IMR-90 (cell line): ENCODE measurements around the gene CYP11A1. TPM values are rescaled to one million over a fixed set of nuclear protein-coding genes. Genes with fewer than 3 reads are reported as not detected.

Experiments
- ATAC-seq: fragments of 200-7000 bp; cut with Tn5 transposase; 2 replicates; pipeline ENCODE4 v1.9.1; 2020; ENCODE audit warnings: low read depth, mild to moderate bottlenecking, moderate library complexity
- BruUV-seq: library from RNA; stranded (reverse); fragments of 400-500 nt; replicated peaks from 2 replicates; lab custom pipeline; 2021; lab: Mats Ljungman, UMichigan
- CTCF ChIA-PET: fragments of 300-600 bp; formaldehyde crosslinking; extraction: SDS; loops from one replicate; lab custom pipeline; 2021; ENCODE audit warnings: antibody characterized with exemption; lab: Yijun Ruan, JAX
- POLR2A ChIA-PET: fragments of 300-600 bp; sonication (Branson Sonifier 250); formaldehyde crosslinking; loops from one replicate; lab custom pipeline; 2022; ENCODE audit warnings: antibody characterized with exemption; ENCODE audit not compliant: unreplicated experiment; lab: Charles Lee
- DNase-seq: peaks from one replicate; pipeline ENCODE4 v3.0.0; 2013
- H2AFZ ChIP-seq: replicated peaks from 2 replicates; pipeline ENCODE3; 2013; ENCODE audit warnings: low read length, mild to moderate bottlenecking; ENCODE audit not compliant: poor library complexity
- H2AK5ac ChIP-seq: 2 replicates; pipeline ENCODE4 v1.6.1; 2013; ENCODE audit warnings: low read depth, low read length, inconsistent platforms
- H2AK9ac ChIP-seq: replicated peaks from 2 replicates; pipeline ENCODE3; 2013; ENCODE audit warnings: mild to moderate bottlenecking, low read depth, low read length, moderate library complexity; ENCODE audit not compliant: poor library complexity
- H2BK120ac ChIP-seq: 2 replicates; pipeline ENCODE4 v1.6.1; 2013; ENCODE audit warnings: low read depth, low read length, inconsistent platforms
- H2BK15ac ChIP-seq: 3 replicates; pipeline ENCODE4 v1.6.1; 2013; ENCODE audit warnings: low read depth, low read length, inconsistent platforms
- H2BK20ac ChIP-seq: 2 replicates; pipeline ENCODE4 v1.6.1; 2013; ENCODE audit warnings: low read depth, mild to moderate bottlenecking, inconsistent platforms, low read length, moderate library complexity
- H2BK5ac ChIP-seq: 2 replicates; pipeline ENCODE4 v1.6.1; 2013; ENCODE audit warnings: mild to moderate bottlenecking, low read depth, low read length, inconsistent platforms; ENCODE audit not compliant: poor library complexity, severe bottlenecking
- H3K14ac ChIP-seq: replicated peaks from 2 replicates; pipeline ENCODE4 v1.6.1; 2013; ENCODE audit warnings: low read depth, low read length, inconsistent platforms
- H3K18ac ChIP-seq: 2 replicates; pipeline ENCODE4 v1.6.1; 2013; ENCODE audit warnings: low read depth, low read length, control low read depth
- H3K23ac ChIP-seq: 2 replicates; pipeline ENCODE4 v1.6.1; 2013; ENCODE audit warnings: low read depth, low read length, inconsistent platforms
- H3K27ac ChIP-seq: 2 replicates; pipeline ENCODE4 v1.5.1; 2013; ENCODE audit warnings: mild to moderate bottlenecking, control low read depth, low read length; ENCODE audit not compliant: insufficient read depth
- H3K27me3 ChIP-seq: 2 replicates; pipeline ENCODE4 v1.6.1; 2013; ENCODE audit warnings: low read length; ENCODE audit not compliant: control insufficient read depth, insufficient read depth
- H3K36me3 ChIP-seq: 2 replicates; pipeline ENCODE4 v1.6.1; 2013; ENCODE audit warnings: low read length, mixed read lengths; ENCODE audit not compliant: control insufficient read depth, insufficient read depth
- H3K4ac ChIP-seq: 2 replicates; pipeline ENCODE4 v1.6.1; 2013; ENCODE audit warnings: low read depth, low read length, inconsistent platforms
- H3K4me1 ChIP-seq: 2 replicates; pipeline ENCODE4 v1.6.1; 2013; ENCODE audit warnings: low read length, mixed read lengths; ENCODE audit not compliant: control insufficient read depth, insufficient read depth
- H3K4me2 ChIP-seq: 2 replicates; pipeline ENCODE4 v1.6.1; 2013; ENCODE audit warnings: low read depth, mild to moderate bottlenecking, control low read depth, low read length, moderate library complexity
- H3K4me3 ChIP-seq: 2 replicates; pipeline ENCODE4 v1.5.1; 2013; ENCODE audit warnings: low read depth, mild to moderate bottlenecking, control low read depth, low read length, moderate library complexity; ENCODE audit not compliant: insufficient read depth
- H3K56ac ChIP-seq: 2 replicates; pipeline ENCODE4 v1.6.1; 2013; ENCODE audit warnings: low read length, inconsistent platforms; ENCODE audit not compliant: insufficient read depth; ENCODE audit errors: extremely low read depth
- H3K79me1 ChIP-seq, 2 experiments: 2 replicates each; pipeline ENCODE4 v1.6.1; 2013; ENCODE audit warnings: low read length in 2 of 2, inconsistent platforms in 1 of 2, low read depth in 1 of 2
- H3K9ac ChIP-seq: 2 replicates; pipeline ENCODE4 v1.6.1; 2013; ENCODE audit warnings: low read depth, low read length, control low read depth
- H3K9me1 ChIP-seq: 2 replicates; pipeline ENCODE4 v1.6.1; 2013; ENCODE audit warnings: low read length, inconsistent platforms; ENCODE audit not compliant: insufficient read depth
- H3K9me3 ChIP-seq: 2 replicates; pipeline ENCODE4 v1.6.1; 2013; ENCODE audit warnings: low read length; ENCODE audit not compliant: control insufficient read depth, insufficient read depth
- H4K20me1 ChIP-seq: 2 replicates; pipeline ENCODE4 v1.6.1; 2013; ENCODE audit warnings: low read length, inconsistent platforms; ENCODE audit not compliant: insufficient read depth
- H4K5ac ChIP-seq: 2 replicates; pipeline ENCODE4 v1.6.1; 2013; ENCODE audit warnings: mild to moderate bottlenecking, low read depth, low read length, control low read depth
- H4K8ac ChIP-seq, 2 experiments: 2 replicates each; pipeline ENCODE4 v1.6.1; 2013; ENCODE audit warnings: low read depth in 2 of 2, low read length in 2 of 2, control low read depth in 1 of 2, inconsistent platforms in 1 of 2
- H4K91ac ChIP-seq: 2 replicates; pipeline ENCODE4 v1.6.1; 2013; ENCODE audit warnings: low read depth, low read length, inconsistent platforms; ENCODE audit not compliant: insufficient read depth
- BHLHE40 ChIP-seq: fragments of 150-350 bp; IDR thresholded peaks from 2 replicates; pipeline ENCODE4 v1.6.1; 2016; ENCODE audit warnings: mild to moderate bottlenecking, low read depth, low read length
- CEBPB ChIP-seq: IDR thresholded peaks from 2 replicates; pipeline ENCODE4 v1.6.1; 2012; ENCODE audit warnings: low read depth, low read length, improper control_type of control experiment
- CHD1 ChIP-seq: IDR thresholded peaks from 2 replicates; pipeline ENCODE4 v1.6.1; 2012; ENCODE audit warnings: low read depth, low read length, improper control_type of control experiment
- ELK1 ChIP-seq: fragments of 150-350 bp; IDR thresholded peaks from 2 replicates; pipeline ENCODE4 v1.6.1; 2016; ENCODE audit warnings: low read depth, mild to moderate bottlenecking, low read length, moderate library complexity, borderline replicate concordance
- FOS ChIP-seq: fragments of 150-350 bp; IDR thresholded peaks from 2 replicates; pipeline ENCODE4 v1.6.1; 2016; ENCODE audit warnings: low read depth, low read length
- MAFK ChIP-seq: IDR thresholded peaks from 2 replicates; pipeline ENCODE4 v1.6.1; 2012; ENCODE audit warnings: low read depth, low read length, improper control_type of control experiment
- MAZ ChIP-seq: IDR thresholded peaks from 2 replicates; pipeline ENCODE4 v1.6.1; 2012; ENCODE audit warnings: low read depth, mild to moderate bottlenecking, low read length, improper control_type of control experiment, moderate library complexity, borderline replicate concordance
- MXI1 ChIP-seq: IDR thresholded peaks from 2 replicates; pipeline ENCODE4 v1.6.1; 2012; ENCODE audit warnings: low read depth, mild to moderate bottlenecking, low read length, moderate library complexity, borderline replicate concordance
- NFE2L2 ChIP-seq: fragments of 150-350 bp; IDR thresholded peaks from 2 replicates; pipeline ENCODE4 v1.6.1; 2016; ENCODE audit warnings: low read depth, mild to moderate bottlenecking, low read length
- POLR2A ChIP-seq: IDR thresholded peaks from 2 replicates; pipeline ENCODE4 v1.6.1; 2012; ENCODE audit warnings: mild to moderate bottlenecking, low read depth, low read length
- RAD21 ChIP-seq: IDR thresholded peaks from 2 replicates; pipeline ENCODE4 v1.6.1; 2012; ENCODE audit warnings: low read length, improper control_type of control experiment
- RCOR1 ChIP-seq: IDR thresholded peaks from 2 replicates; pipeline ENCODE4 v1.6.1; 2012; ENCODE audit warnings: mild to moderate bottlenecking, low read length, improper control_type of control experiment; ENCODE audit not compliant: insufficient replicate concordance
- RFX5 ChIP-seq: IDR thresholded peaks from 2 replicates; pipeline ENCODE4 v1.8.0; 2012; ENCODE audit warnings: low read depth, mild to moderate bottlenecking, low read length, moderate library complexity
- SMC3 ChIP-seq: fragments of 150-350 bp; IDR thresholded peaks from 2 replicates; pipeline ENCODE4 v1.6.1; 2016; ENCODE audit warnings: low read depth, mild to moderate bottlenecking, antibody characterized with exemption, low read length, moderate library complexity
- WGBS, 2 experiments: methylation state at CpG; one replicate each; pipeline versions ENCODE4 v1.1.5 to v1.1.7; 2013; ENCODE audit warnings: missing lambda C conversion rate in 2 of 2; ENCODE audit not compliant: insufficient read length in 1 of 2; ENCODE audit errors: extremely low coverage in 2 of 2; 5-methylcytosine and 5-hydroxymethylcytosine counted together
- dilution Hi-C: fragments of 300-500 bp; cut with HindIII; formaldehyde crosslinking; loops from one replicate; pipeline ENCODE4 v1.14.3; 2018; ENCODE audit warnings: low sequenced_read_pairs; ENCODE audit not compliant: unreplicated experiment
- in situ Hi-C: fragments of 300-500 bp; cut with MboI; formaldehyde crosslinking; loops from 3 replicates; pipeline ENCODE4 v1.14.3; 2019; ENCODE audit warnings: low sequenced_read_pairs, inconsistent platforms, mixed read lengths
- intact Hi-C: fragments of 100-400 bp; cut with micrococcal nuclease; formaldehyde crosslinking; loops from 2 replicates; pipeline ENCODE4 v1.10.0; 2022
- polyA plus RNA-seq, 3 experiments: library from polyadenylated mRNA; depleted of rRNA; stranded (reverse); fragments of >200 nt; gene quantifications; 2 replicates each; pipeline ENCODE4 v1.2.3, GENCODE V29; 2012; ENCODE audit warnings: low replicate concordance in 1 of 3
- total RNA-seq: library from RNA; depleted of rRNA; stranded (reverse); fragments of >200 nt; gene quantifications from 2 replicates; pipeline ENCODE4 v1.2.3, GENCODE V29; 2012
- TF ChIP-seq, protein P1 (sequence below): fragments of 150-350 bp; IDR thresholded peaks from 2 replicates; pipeline ENCODE4 v1.6.1; 2017; ENCODE audit warnings: mild to moderate bottlenecking, antibody characterized with exemption, low read length, low read depth
- TF ChIP-seq, protein P2 (sequence below): conservative IDR thresholded peaks from 2 replicates; pipeline ENCODE4 v1.5.1; 2012; ENCODE audit warnings: mild to moderate bottlenecking, low read depth, low read length, improper control_type of control experiment

CYP11A1 gene
- total and polyA plus RNA-seq, 2 of the 4 experiments (the other 2 are of a cell fraction): 0.18 to 0.50 TPM

GRCh38 chr15:74295800-74296199 is 71.6 kb downstream of the CYP11A1 start:
- Histone ChIP-seq H4K91ac (no peak overlapping the region), H2BK15ac (no peak overlapping the region), H3K4me2 (no peak overlapping the region), H2BK5ac (no peak overlapping the region), H3K9me3 (no peaks in the 10 kb centered on the region), H3K4me1 (no peaks in the 10 kb centered on the region), H3K36me3 (no peaks in the 10 kb centered on the region), H2AK9ac (no peak overlapping the region), H3K4me3 (no peak overlapping the region), H3K14ac (no peak overlapping the region), H4K5ac (no peak overlapping the region), H3K79me1 (no peaks in the 10 kb centered on the region), H3K9me1 (no peaks in the 10 kb centered on the region), H3K56ac (no peak overlapping the region), H3K9ac (no peak overlapping the region), H3K23ac (no peak overlapping the region), H3K27ac (no peak overlapping the region), H2BK20ac (no peak overlapping the region), H2BK120ac (no peak overlapping the region), H4K20me1 (no peaks in the 10 kb centered on the region; the same call in 1 of the 2 replicates), H3K18ac (no peak overlapping the region), H2AFZ (no peak overlapping the region), H3K27me3 (peaks cover 45% of the 10 kb centered on the region), H3K4ac (no peak overlapping the region), H2AK5ac (no peak overlapping the region), H4K8ac (no peak overlapping the region)
- dilution Hi-C loops: no loop called here
- ChIA-PET POLR2A (no interaction called here), CTCF (no interaction called here)
- WGBS, 2 experiments: no CpG with 5 or more reads among the region's 6 CpGs
- ATAC-seq: no peak
- in situ Hi-C loops: no loop called here
- no peak for DNase-seq
- TF ChIP-seq BHLHE40: no peak
- no peak for TF ChIP-seq RCOR1
- TF ChIP-seq NFE2L2: no peak
- TF ChIP-seq, protein P1, sequence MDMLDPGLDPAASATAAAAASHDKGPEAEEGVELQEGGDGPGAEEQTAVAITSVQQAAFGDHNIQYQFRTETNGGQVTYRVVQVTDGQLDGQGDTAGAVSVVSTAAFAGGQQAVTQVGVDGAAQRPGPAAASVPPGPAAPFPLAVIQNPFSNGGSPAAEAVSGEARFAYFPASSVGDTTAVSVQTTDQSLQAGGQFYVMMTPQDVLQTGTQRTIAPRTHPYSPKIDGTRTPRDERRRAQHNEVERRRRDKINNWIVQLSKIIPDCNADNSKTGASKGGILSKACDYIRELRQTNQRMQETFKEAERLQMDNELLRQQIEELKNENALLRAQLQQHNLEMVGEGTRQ: no peak
- no peak for TF ChIP-seq MXI1
- TF ChIP-seq SMC3: no peak
- no peak for TF ChIP-seq CHD1
- no peak for TF ChIP-seq FOS
- TF ChIP-seq MAFK: no peak
- TF ChIP-seq, protein P2, sequence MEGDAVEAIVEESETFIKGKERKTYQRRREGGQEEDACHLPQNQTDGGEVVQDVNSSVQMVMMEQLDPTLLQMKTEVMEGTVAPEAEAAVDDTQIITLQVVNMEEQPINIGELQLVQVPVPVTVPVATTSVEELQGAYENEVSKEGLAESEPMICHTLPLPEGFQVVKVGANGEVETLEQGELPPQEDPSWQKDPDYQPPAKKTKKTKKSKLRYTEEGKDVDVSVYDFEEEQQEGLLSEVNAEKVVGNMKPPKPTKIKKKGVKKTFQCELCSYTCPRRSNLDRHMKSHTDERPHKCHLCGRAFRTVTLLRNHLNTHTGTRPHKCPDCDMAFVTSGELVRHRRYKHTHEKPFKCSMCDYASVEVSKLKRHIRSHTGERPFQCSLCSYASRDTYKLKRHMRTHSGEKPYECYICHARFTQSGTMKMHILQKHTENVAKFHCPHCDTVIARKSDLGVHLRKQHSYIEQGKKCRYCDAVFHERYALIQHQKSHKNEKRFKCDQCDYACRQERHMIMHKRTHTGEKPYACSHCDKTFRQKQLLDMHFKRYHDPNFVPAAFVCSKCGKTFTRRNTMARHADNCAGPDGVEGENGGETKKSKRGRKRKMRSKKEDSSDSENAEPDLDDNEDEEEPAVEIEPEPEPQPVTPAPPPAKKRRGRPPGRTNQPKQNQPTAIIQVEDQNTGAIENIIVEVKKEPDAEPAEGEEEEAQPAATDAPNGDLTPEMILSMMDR: no peak
- TF ChIP-seq ELK1: no peak
- TF ChIP-seq RFX5: no peak
- no peak for TF ChIP-seq POLR2A
- no peak for TF ChIP-seq RAD21
- TF ChIP-seq CEBPB: no peak
- no peak for TF ChIP-seq MAZ
- BruUV-seq: no TSS peak
- intact Hi-C loops: no loop called here
